ENCODE results near the gene NUP62CL.

GRCh38 chrX:107199491-107199890, 6.7 kb downstream of the NUP62CL start:
- TF ChIP-seq CTCF (conservative IDR thresholded peaks at IDR 0.05; ENCODE audit: low read length), result no peak
- no peak for TF ChIP-seq EZH2phosphoT487 (IDR thresholded peaks at IDR 0.05; ENCODE audit: borderline replicate concordance)
